ENCODE results near the gene THOC7. TPM values are rescaled to one million over a fixed set of nuclear protein-coding genes. Genes with fewer than 3 reads are reported as not detected.

The THOC7 gene
- total RNA-seq (2014; rRNA removed) = 64.6 and 67.8 TPM in 2 replicates
- polyA plus RNA-seq (2012) = 59.9 TPM

GRCh38 chr3:63863150-63864007, at the start of gene THOC7, which contains the start of gene ATXN7:
THOC7 (minus strand) TSS chr3:63863805; CDS start chr3:63863790, 15 bp downstream.
ATXN7 (plus strand) TSS chr3:63863867; CDS start chr3:63912599, 48,732 bp downstream.
- peak; percentile 55 for DNase-seq (ENCODE audit: low read depth)

- peak; percentile 23 for DNase-seq (ENCODE audit: low read depth)
Measured at GRCh38 chr3:63912768-63913588, 49.4 kb upstream of the THOC7 start.

- DNase-seq (ENCODE audit: low read depth) = peak; percentile 86
Measured at GRCh38 chr3:63911873-63912767, 48.5 kb upstream of the THOC7 start, which contains the start of gene SCAANT1. SCAANT1 (minus strand) TSS chr3:63912383.

GRCh38 chr3:63911509-63911872, 47.9 kb upstream of the THOC7 start:
- DNase-seq (ENCODE audit: low read depth) = peak; percentile 36

- peak; percentile 10 for DNase-seq (ENCODE audit: low read depth)
Measured at GRCh38 chr3:63910891-63911290, 47.3 kb upstream of the THOC7 start.

GRCh38 chr3:63910001-63910400, 46.4 kb upstream of the THOC7 start:
- DNase-seq (ENCODE audit: low read depth) = no peak

- DNase-seq (ENCODE audit: low read depth) = peak; percentile 9
Measured at GRCh38 chr3:63909431-63909830, 45.8 kb upstream of the THOC7 start.

GRCh38 chr3:63908776-63909175, 45.2 kb upstream of the THOC7 start:
- no peak for DNase-seq (ENCODE audit: low read depth)

- no peak for DNase-seq (ENCODE audit: low read depth)
Measured at GRCh38 chr3:63908081-63908736, 44.6 kb upstream of the THOC7 start.

- DNase-seq (ENCODE audit: low read depth) = no peak
Measured at GRCh38 chr3:63905731-63906620, 42.4 kb upstream of the THOC7 start.

- no peak for DNase-seq (ENCODE audit: low read depth)
Measured at GRCh38 chr3:63900459-63900858, 36.9 kb upstream of the THOC7 start.

- DNase-seq (ENCODE audit: low read depth) = no peak
Measured at GRCh38 chr3:63900010-63900409, 36.4 kb upstream of the THOC7 start.

- no peak for DNase-seq (ENCODE audit: low read depth)
Measured at GRCh38 chr3:63896332-63897030, 32.9 kb upstream of the THOC7 start.

- no peak for DNase-seq (ENCODE audit: low read depth)
Measured at GRCh38 chr3:63895422-63896189, 32.0 kb upstream of the THOC7 start.

- DNase-seq (ENCODE audit: low read depth) = no peak
Measured at GRCh38 chr3:63892773-63893352, 29.3 kb upstream of the THOC7 start.

- no peak for DNase-seq (ENCODE audit: low read depth)
Measured at GRCh38 chr3:63891518-63891917, 27.9 kb upstream of the THOC7 start.

- DNase-seq (ENCODE audit: low read depth) = no peak
Measured at GRCh38 chr3:63886858-63887257, 23.3 kb upstream of the THOC7 start.

GRCh38 chr3:63880653-63881052, 17.0 kb upstream of the THOC7 start:
- no peak for DNase-seq (ENCODE audit: low read depth)
